ENCODE measurements around the gene MACROD1. TPM values are rescaled to one million over a fixed set of nuclear protein-coding genes. Genes with fewer than 3 reads are reported as not detected.

Gene MACROD1
- total and polyA plus RNA-seq, 2 experiments from 2014 or later = 21.2 to 403 TPM

- Histone ChIP-seq H3K9me3 (ENCODE audit: low read depth) (no peaks in the 10 kb centered on the region), H3K27ac (no peak overlapping the region), H2AFZ (peak overlapping the region; percentile 87), H3K4me2 (ENCODE audit: unreplicated experiment) (peak overlapping the region; percentile 93), H3K79me2 (ENCODE audit: insufficient read depth) (no peaks in the 10 kb centered on the region), H3K36me3 (ENCODE audit: low read depth) (no peaks in the 10 kb centered on the region), H3K27me3 (replicated peaks; ENCODE audit: insufficient read depth) (no peaks in the 10 kb centered on the region), H3K9me2 (ENCODE audit: insufficient read depth) (no peaks in the 10 kb centered on the region), H3K4me1 (ENCODE audit: insufficient read depth) (no peaks in the 10 kb centered on the region), H4K20me1 (ENCODE audit: insufficient read depth) (no peaks in the 10 kb centered on the region), H3K4me3 (peak overlapping the region; percentile 75), H3F3A (ENCODE audit: insufficient read depth) (no peaks in the 10 kb centered on the region), H3K9ac (peak overlapping the region; percentile 67)
- 3 to 4% methylated on average over 36 to 42 of the region's 42 CpGs for WGBS, 2 experiments (ENCODE audit: low coverage in 1 of 2, low lambda C conversion rate in 2 of 2, missing lambda C conversion rate in 2 of 2)
- DNase-seq = peak; percentile 72
- in situ Hi-C loops (cut with MboI) = no loop called here
- TF ChIP-seq EZH2phosphoT487 (IDR thresholded peaks at IDR 0.05; ENCODE audit: insufficient read depth, low read depth) = no peak
- no peak for TF ChIP-seq EZH2 (IDR thresholded peaks at IDR 0.05; ENCODE audit: insufficient read depth, poor library complexity, severe bottlenecking)
These were observed 105.0 kb downstream of the MACROD1 start for GRCh38 chr11:64060861-64061444.

GRCh38 chr11:64060263-64060860 lies 105.6 kb downstream of the MACROD1 start:
- TF ChIP-seq EZH2phosphoT487 (IDR thresholded peaks at IDR 0.05; ENCODE audit: insufficient read depth, low read depth) (no peak), EZH2 (IDR thresholded peaks at IDR 0.05; ENCODE audit: insufficient read depth, poor library complexity, severe bottlenecking) (no peak)
- DNase-seq = no peak
- Histone ChIP-seq H3K4me3 (peak overlapping the region; percentile 75), H3K27me3 (replicated peaks; ENCODE audit: insufficient read depth) (no peaks in the 10 kb centered on the region), H3K9me2 (ENCODE audit: insufficient read depth) (no peaks in the 10 kb centered on the region), H4K20me1 (ENCODE audit: insufficient read depth) (no peaks in the 10 kb centered on the region), H3K4me1 (ENCODE audit: insufficient read depth) (no peaks in the 10 kb centered on the region), H3F3A (ENCODE audit: insufficient read depth) (no peaks in the 10 kb centered on the region), H3K79me2 (ENCODE audit: insufficient read depth) (no peaks in the 10 kb centered on the region), H3K9me3 (ENCODE audit: low read depth) (no peaks in the 10 kb centered on the region), H3K4me2 (ENCODE audit: unreplicated experiment) (peak overlapping the region; percentile 93), H3K9ac (peak overlapping the region; percentile 67), H3K27ac (no peak overlapping the region), H2AFZ (peak overlapping the region; percentile 87), H3K36me3 (ENCODE audit: low read depth) (no peaks in the 10 kb centered on the region)
- in situ Hi-C loops (cut with MboI) = no loop called here
- 47 to 53% methylated on average over 32 to 35 of the region's 35 CpGs for WGBS, 2 experiments (ENCODE audit: low coverage in 1 of 2, low lambda C conversion rate in 2 of 2, missing lambda C conversion rate in 2 of 2)

DNA sequence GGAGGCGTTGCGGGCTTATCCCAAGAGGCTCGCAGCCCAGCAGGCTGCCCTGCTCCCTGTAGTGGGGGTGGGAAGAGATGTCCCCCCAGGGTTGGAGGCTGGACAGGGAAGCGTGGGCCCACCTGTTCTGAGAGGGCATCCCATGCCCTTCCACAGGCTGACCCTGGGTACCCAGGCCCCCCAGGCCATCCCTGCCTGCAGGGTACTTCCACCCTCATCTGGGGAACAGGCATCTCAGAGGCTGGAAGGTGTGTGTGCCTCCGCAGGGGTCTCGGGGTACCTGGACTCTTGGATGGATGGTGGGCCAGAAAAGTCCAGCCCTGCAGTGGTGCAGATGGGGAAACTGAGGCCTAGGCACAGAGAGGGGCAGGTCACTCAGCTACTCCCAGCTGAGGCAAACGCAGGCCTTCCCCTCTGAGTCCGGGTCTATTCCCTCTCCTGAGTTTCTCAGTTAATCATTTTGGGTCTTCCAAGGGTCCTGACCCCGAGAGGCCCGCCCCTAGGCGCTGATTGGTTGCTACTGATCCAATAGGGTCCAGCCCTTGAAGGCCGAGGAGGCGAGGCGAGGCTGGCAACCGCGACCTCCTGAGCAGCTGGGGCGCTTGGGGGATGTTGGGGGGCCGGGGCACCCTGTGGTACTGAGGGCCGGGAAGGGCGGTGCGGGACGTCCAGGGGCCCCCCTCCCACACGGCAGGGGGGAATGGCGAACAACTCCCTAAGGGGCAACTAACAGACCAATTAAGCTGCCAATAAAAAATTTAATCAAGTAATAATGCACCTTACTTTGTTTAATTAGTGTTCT lies 106.4 kb downstream of the MACROD1 start:
- DNase-seq = no peak
- H2AFZ ChIP-seq = no peak overlapping the region
- no peak overlapping the region for H3K27ac ChIP-seq
- H3F3A ChIP-seq (ENCODE audit: insufficient read depth) = no peaks in the 10 kb centered on the region
- no peaks in the 10 kb centered on the region for H3K9me2 ChIP-seq (ENCODE audit: insufficient read depth)
- WGBS, 2 experiments (ENCODE audit: low coverage in 1 of 2, low lambda C conversion rate in 2 of 2, missing lambda C conversion rate in 2 of 2) = 87 to 91% methylated on average over 17 to 23 of the region's 24 CpGs
- H3K9me3 ChIP-seq (ENCODE audit: low read depth) = no peaks in the 10 kb centered on the region
- no peaks in the 10 kb centered on the region for H3K27me3 ChIP-seq (replicated peaks; ENCODE audit: insufficient read depth)
- no peaks in the 10 kb centered on the region for H3K36me3 ChIP-seq (ENCODE audit: low read depth)
- no peak overlapping the region for H3K4me2 ChIP-seq (ENCODE audit: unreplicated experiment)
- in situ Hi-C loops (cut with MboI) = no loop called here
- H3K79me2 ChIP-seq (ENCODE audit: insufficient read depth) = no peaks in the 10 kb centered on the region
- H3K4me3 ChIP-seq = no peak overlapping the region
- no peaks in the 10 kb centered on the region for H3K4me1 ChIP-seq (ENCODE audit: insufficient read depth)
- H4K20me1 ChIP-seq (ENCODE audit: insufficient read depth) = no peaks in the 10 kb centered on the region
- TF ChIP-seq EZH2phosphoT487 (IDR thresholded peaks at IDR 0.05; ENCODE audit: insufficient read depth, low read depth) (no peak), EZH2 (IDR thresholded peaks at IDR 0.05; ENCODE audit: insufficient read depth, poor library complexity, severe bottlenecking) (no peak)
- H3K9ac ChIP-seq = no peak overlapping the region

GRCh38 chr11:64058494-64058893 lies 107.4 kb downstream of the MACROD1 start:
- H3K4me2 ChIP-seq (ENCODE audit: unreplicated experiment) = no peak overlapping the region
- TF ChIP-seq EZH2phosphoT487 (IDR thresholded peaks at IDR 0.05; ENCODE audit: insufficient read depth, low read depth) (no peak), EZH2 (IDR thresholded peaks at IDR 0.05; ENCODE audit: insufficient read depth, poor library complexity, severe bottlenecking) (no peak)
- H3K27me3 ChIP-seq (replicated peaks; ENCODE audit: insufficient read depth) = no peaks in the 10 kb centered on the region
- no peak overlapping the region for H3K9ac ChIP-seq
- no peaks in the 10 kb centered on the region for H3F3A ChIP-seq (ENCODE audit: insufficient read depth)
- no peak overlapping the region for H3K4me3 ChIP-seq
- DNase-seq = no peak
- H3K36me3 ChIP-seq (ENCODE audit: low read depth) = no peaks in the 10 kb centered on the region
- no peaks in the 10 kb centered on the region for H3K9me3 ChIP-seq (ENCODE audit: low read depth)
- H3K4me1 ChIP-seq (ENCODE audit: insufficient read depth) = no peaks in the 10 kb centered on the region
- H4K20me1 ChIP-seq (ENCODE audit: insufficient read depth) = no peaks in the 10 kb centered on the region
- WGBS, 2 experiments (ENCODE audit: low coverage in 1 of 2, low lambda C conversion rate in 2 of 2, missing lambda C conversion rate in 2 of 2) = 87 to 88% methylated on average over 15 to 17 of the region's 17 CpGs
- no peaks in the 10 kb centered on the region for H3K79me2 ChIP-seq (ENCODE audit: insufficient read depth)
- no peak overlapping the region for H3K27ac ChIP-seq
- H3K9me2 ChIP-seq (ENCODE audit: insufficient read depth) = no peaks in the 10 kb centered on the region
- in situ Hi-C loops (cut with MboI) = no loop called here
- no peak overlapping the region for H2AFZ ChIP-seq

Data from GM23248 (cell line).